ENCODE data around the gene KRTAP10-6. TPM values are rescaled to one million over a fixed set of nuclear protein-coding genes. Genes with fewer than 3 reads are reported as not detected.
"Not testable (repeated sequence)": the region's sequence is repeated elsewhere in the genome, so short reads cannot be mapped to it uniquely, and the experiment has no call there.

Gene KRTAP10-6, protein sequence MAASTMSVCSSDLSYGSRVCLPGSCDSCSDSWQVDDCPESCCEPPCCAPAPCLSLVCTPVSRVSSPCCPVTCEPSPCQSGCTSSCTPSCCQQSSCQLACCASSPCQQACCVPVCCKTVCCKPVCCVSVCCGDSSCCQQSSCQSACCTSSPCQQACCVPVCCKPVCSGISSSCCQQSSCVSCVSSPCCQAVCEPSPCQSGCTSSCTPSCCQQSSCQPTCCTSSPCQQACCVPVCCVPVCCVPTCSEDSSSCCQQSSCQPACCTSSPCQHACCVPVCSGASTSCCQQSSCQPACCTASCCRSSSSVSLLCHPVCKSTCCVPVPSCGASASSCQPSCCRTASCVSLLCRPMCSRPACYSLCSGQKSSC
- not detected in 2 replicates for total RNA-seq (2014; rRNA removed; shearing (Covaris generic))
- polyA plus RNA-seq (2016; fragmentation: Nextera tagmentation; extraction: Ambion mirVana), result not detected in 2 replicates

DNA sequence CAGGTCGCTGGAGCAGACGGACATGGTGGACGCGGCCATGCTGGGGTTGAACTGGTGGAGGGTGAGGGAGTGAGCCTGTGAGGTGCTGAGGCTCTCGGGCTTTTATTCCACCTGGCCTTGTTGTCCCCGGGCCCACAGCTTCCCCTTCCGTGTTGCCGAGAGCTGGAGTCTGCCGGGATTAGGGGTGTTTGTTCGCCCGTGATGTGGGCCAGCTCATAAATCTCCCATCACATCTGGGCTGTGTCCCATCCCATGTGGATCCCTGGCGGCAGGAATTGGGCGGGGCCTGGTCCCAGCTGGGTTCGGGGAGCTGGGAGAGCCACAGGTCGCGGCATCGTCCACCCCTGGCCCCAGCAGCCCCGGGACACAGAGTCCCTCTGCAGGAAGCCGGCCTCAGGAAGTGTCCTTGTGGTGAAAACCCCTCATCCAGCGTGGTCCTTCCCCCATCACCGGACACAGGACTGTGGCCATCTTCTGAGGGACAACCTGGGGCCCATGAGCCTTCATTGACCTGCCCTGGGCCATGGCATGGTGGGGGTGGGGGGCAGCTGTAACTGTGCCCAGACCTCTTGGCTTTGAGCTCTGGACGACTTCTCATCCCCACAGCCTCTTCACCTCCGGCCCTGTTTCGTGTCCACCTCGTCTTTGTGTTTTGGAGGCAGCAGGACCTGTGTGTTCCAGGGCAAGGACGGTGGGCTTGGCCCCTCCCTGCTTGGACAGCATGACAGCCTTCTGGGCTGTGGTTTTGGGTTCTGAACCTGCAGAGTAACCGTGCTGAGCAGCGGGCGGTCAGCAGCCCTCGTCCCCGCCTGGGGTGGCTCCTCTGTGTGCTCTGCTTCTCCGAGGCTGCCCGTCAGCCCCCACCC is at the start of gene KRTAP10-6:
Gene KRTAP10-6, minus strand, starts transcription at position 60 of the 866 bp plus-strand sequence. Its CDS starts 21 bp downstream, at position 39.
- Histone ChIP-seq H3K4me2 (ENCODE audit: unreplicated experiment) (no peak within 1 kb of the TSS), H4K20me1 (ENCODE audit: insufficient read depth) (no peaks in the 10 kb centered on the region), H3F3A (ENCODE audit: insufficient read depth) (no peaks in the 10 kb centered on the region), H2AFZ (no peak within 1 kb of the TSS), H3K9me3 (ENCODE audit: low read depth) (no peaks in the 10 kb centered on the region), H3K9ac (no peak within 1 kb of the TSS), H3K4me1 (ENCODE audit: insufficient read depth) (no peaks in the 10 kb centered on the region), H3K79me2 (ENCODE audit: insufficient read depth) (no peaks in the 10 kb centered on the region), H3K9me2 (ENCODE audit: insufficient read depth) (no peaks in the 10 kb centered on the region), H3K27ac (no peak within 1 kb of the TSS), H3K4me3 (no peak within 1 kb of the TSS), H3K36me3 (ENCODE audit: low read depth) (no peaks in the 10 kb centered on the region), H3K27me3 (replicated peaks; ENCODE audit: insufficient read depth) (peaks cover 3% of the 10 kb centered on the region)
- 29% methylated on average over 32 to 33 of the region's 33 CpGs for WGBS, 2 experiments (ENCODE audit: low coverage in 1 of 2, low lambda C conversion rate in 2 of 2, missing lambda C conversion rate in 2 of 2)
- no peak for DNase-seq
- TF ChIP-seq EZH2 (IDR thresholded peaks at IDR 0.05; ENCODE audit: insufficient read depth, poor library complexity, severe bottlenecking), result no peak
- no peak for TF ChIP-seq EZH2phosphoT487 (IDR thresholded peaks at IDR 0.05; ENCODE audit: insufficient read depth, low read depth)
- in situ Hi-C loops (cut with MboI), result loop anchor here (25.0 kb wide), 1 partner anchor 530 kb away; no protein-coding TSS in a partner anchor

DNA sequence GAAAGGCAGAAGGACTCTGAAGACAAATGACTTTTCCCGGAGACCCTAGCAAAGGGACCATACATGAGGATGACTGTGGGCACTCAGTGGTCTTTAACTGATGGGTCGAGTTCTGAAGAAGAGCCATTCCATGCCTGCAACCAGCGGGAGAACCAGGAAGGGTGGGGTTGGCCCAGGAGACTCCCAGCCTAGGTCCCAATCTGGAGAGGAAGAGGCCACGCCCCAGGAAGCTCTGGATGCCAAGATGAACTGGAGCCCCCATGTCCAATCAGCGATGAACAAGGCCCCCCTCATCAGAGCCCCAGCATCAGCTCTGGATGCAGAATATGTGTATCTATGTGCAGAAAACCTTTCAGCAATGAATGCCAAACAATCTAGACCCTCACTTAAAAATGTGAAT is 48.5 kb upstream of the KRTAP10-6 start:
- in situ Hi-C loops (cut with MboI), result no loop called here
- Histone ChIP-seq H3K27me3 (replicated peaks; ENCODE audit: insufficient read depth) (no peaks in the 10 kb centered on the region), H3K4me3 (no peak overlapping the region), H3K4me2 (ENCODE audit: unreplicated experiment) (no peak overlapping the region), H3K4me1 (ENCODE audit: insufficient read depth) (no peaks in the 10 kb centered on the region), H3K9me2 (ENCODE audit: insufficient read depth) (no peaks in the 10 kb centered on the region), H4K20me1 (ENCODE audit: insufficient read depth) (no peaks in the 10 kb centered on the region), H3K9me3 (ENCODE audit: low read depth) (no peaks in the 10 kb centered on the region), H3F3A (ENCODE audit: insufficient read depth) (no peaks in the 10 kb centered on the region), H3K36me3 (ENCODE audit: low read depth) (no peaks in the 10 kb centered on the region), H3K9ac (no peak overlapping the region), H2AFZ (no peak overlapping the region), H3K79me2 (ENCODE audit: insufficient read depth) (no peaks in the 10 kb centered on the region), H3K27ac (no peak overlapping the region)
- TF ChIP-seq EZH2 (IDR thresholded peaks at IDR 0.05; ENCODE audit: insufficient read depth, poor library complexity, severe bottlenecking), result no peak
- no peak for TF ChIP-seq EZH2phosphoT487 (IDR thresholded peaks at IDR 0.05; ENCODE audit: insufficient read depth, low read depth)
- no peak for DNase-seq
- 26 to 27% methylated on average over 5 of the region's 5 CpGs for WGBS, 2 experiments (ENCODE audit: low coverage in 1 of 2, low lambda C conversion rate in 2 of 2, missing lambda C conversion rate in 2 of 2)

DNA sequence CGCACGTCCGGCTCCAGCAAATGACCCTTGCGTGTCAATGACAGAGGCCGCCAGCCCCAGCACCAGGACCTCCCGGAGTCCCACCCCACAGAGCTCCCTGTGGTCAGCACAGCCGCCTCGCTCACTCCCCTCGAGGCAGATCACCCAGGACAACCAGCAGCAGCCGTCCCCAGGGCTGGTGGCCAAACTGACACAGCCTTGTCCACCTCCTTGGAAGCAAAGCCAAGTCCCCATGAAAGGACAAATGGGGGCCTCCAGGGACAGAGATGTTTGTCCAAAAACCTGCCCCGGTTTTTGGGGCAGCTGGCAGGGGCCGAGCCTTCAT is 47.0 kb upstream of the KRTAP10-6 start:
- Histone ChIP-seq H3K4me1 (ENCODE audit: insufficient read depth) (no peaks in the 10 kb centered on the region), H3K4me2 (ENCODE audit: unreplicated experiment) (no peak overlapping the region), H3F3A (ENCODE audit: insufficient read depth) (no peaks in the 10 kb centered on the region), H4K20me1 (ENCODE audit: insufficient read depth) (no peaks in the 10 kb centered on the region), H3K27ac (no peak overlapping the region), H3K9me2 (ENCODE audit: insufficient read depth) (no peaks in the 10 kb centered on the region), H3K27me3 (replicated peaks; ENCODE audit: insufficient read depth) (no peaks in the 10 kb centered on the region), H2AFZ (no peak overlapping the region), H3K9ac (no peak overlapping the region), H3K4me3 (no peak overlapping the region), H3K36me3 (ENCODE audit: low read depth) (no peaks in the 10 kb centered on the region), H3K79me2 (ENCODE audit: insufficient read depth) (no peaks in the 10 kb centered on the region), H3K9me3 (ENCODE audit: low read depth) (no peaks in the 10 kb centered on the region)
- no peak for TF ChIP-seq EZH2phosphoT487 (IDR thresholded peaks at IDR 0.05; ENCODE audit: insufficient read depth, low read depth)
- no peak for TF ChIP-seq EZH2 (IDR thresholded peaks at IDR 0.05; ENCODE audit: insufficient read depth, poor library complexity, severe bottlenecking)
- in situ Hi-C loops (cut with MboI), result no loop called here
- no peak for DNase-seq
- WGBS, 2 experiments (ENCODE audit: low coverage in 1 of 2, low lambda C conversion rate in 2 of 2, missing lambda C conversion rate in 2 of 2), result 54 to 63% methylated on average over 12 of the region's 12 CpGs

DNA sequence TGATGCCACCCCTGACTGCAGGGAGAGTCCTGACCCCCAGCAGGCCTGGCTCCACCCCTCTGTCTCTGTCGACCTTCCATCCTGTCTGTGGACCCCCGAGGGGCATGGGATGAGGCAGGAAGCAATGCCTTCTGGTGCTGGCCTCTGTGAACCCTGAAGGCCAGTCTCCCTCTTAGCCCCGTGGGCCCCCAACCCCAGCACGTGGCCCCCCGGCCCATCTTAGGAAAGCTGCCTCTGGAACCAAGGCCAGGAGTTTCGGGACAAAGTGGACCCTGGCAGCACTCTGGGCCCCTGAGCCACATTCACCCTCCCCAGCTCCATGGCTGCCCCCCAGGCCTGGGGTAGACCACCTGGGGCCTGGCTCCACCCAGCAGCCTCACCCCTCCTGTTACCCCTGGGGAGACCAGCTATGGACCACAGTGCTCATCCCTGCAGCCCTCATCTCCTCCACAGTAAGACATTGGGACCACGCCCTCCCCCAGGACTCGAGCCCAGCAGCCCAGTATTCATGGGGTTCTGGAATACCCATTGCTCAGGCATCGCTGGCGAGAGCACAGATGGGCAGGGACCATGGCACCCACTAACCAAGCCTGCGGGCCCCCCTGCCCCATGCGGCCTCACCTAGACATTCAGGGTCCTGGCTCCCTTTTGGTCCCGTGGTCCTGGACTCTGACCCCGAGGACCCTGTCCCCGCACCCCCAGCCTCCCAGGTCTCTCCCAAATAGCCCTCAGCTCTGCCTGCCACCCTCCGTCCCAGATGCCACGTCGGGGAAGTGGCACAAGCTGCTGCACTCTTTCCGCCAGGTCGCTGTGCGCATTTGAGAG is 46.4 kb upstream of the KRTAP10-6 start:
- H3K4me2 ChIP-seq (ENCODE audit: unreplicated experiment); H3K9ac ChIP-seq; H3K9me3 ChIP-seq (ENCODE audit: low read depth); H2AFZ ChIP-seq; H3F3A ChIP-seq (ENCODE audit: insufficient read depth); H3K4me1 ChIP-seq (ENCODE audit: insufficient read depth); H3K27ac ChIP-seq; in situ Hi-C loops (cut with MboI); H3K27me3 ChIP-seq (replicated peaks; ENCODE audit: insufficient read depth); H3K4me3 ChIP-seq; H4K20me1 ChIP-seq (ENCODE audit: insufficient read depth); H3K79me2 ChIP-seq (ENCODE audit: insufficient read depth); DNase-seq; H3K9me2 ChIP-seq (ENCODE audit: insufficient read depth); H3K36me3 ChIP-seq (ENCODE audit: low read depth): not testable (repeated sequence)
- WGBS, 2 experiments (ENCODE audit: low coverage in 1 of 2, low lambda C conversion rate in 2 of 2, missing lambda C conversion rate in 2 of 2), result 47 to 58% methylated on average over 17 to 19 of the region's 21 CpGs

DNA sequence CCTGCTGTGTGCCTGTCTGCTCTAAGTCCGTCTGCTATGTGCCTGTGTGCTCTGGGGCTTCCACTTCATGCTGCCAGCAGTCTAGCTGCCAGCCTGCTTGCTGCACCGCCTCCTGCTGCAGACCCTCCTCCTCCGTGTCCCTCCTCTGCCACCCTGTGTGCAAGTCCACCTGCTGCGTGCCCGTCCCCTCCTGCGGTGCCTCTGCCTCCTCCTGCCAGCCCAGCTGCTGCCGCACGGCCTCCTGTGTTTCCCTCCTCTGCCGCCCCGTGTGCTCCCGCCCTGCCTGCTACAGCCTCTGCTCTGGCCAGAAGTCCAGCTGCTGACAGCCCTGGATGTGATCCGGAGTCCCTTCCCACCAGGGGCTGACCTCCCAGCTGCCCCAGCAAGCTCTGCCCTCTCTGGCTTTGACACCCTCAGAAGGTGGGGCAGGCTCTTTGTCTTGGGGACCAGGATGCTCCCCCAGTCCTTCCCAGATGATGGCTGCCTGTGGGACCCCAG is 45.6 kb upstream of the KRTAP10-6 start:
- DNase-seq; H3K4me3 ChIP-seq; H3K79me2 ChIP-seq (ENCODE audit: insufficient read depth); H3F3A ChIP-seq (ENCODE audit: insufficient read depth); H3K36me3 ChIP-seq (ENCODE audit: low read depth); H3K27ac ChIP-seq; H3K9me2 ChIP-seq (ENCODE audit: insufficient read depth); H3K4me2 ChIP-seq (ENCODE audit: unreplicated experiment); H2AFZ ChIP-seq; H3K4me1 ChIP-seq (ENCODE audit: insufficient read depth); H3K9me3 ChIP-seq (ENCODE audit: low read depth); H4K20me1 ChIP-seq (ENCODE audit: insufficient read depth); H3K9ac ChIP-seq; in situ Hi-C loops (cut with MboI); H3K27me3 ChIP-seq (replicated peaks; ENCODE audit: insufficient read depth): not testable (repeated sequence)
- WGBS, 2 experiments (ENCODE audit: low coverage in 1 of 2, low lambda C conversion rate in 2 of 2, missing lambda C conversion rate in 2 of 2), result 27 to 30% methylated on average over 10 to 11 of the region's 12 CpGs
